Measurements from ENCODE around the gene SLC38A8. TPM values are rescaled to one million over a fixed set of nuclear protein-coding genes. Genes with fewer than 3 reads are reported as not detected.

Gene SLC38A8
- total RNA-seq, 4 donors from 2014 or later, result not detected

GRCh38 chr16:83974475-83974874 lies 68.1 kb downstream of the SLC38A8 start:
- Histone ChIP-seq H3K27me3 (peaks cover 0 to 10% of the 10 kb centered on the region in 2 donors), H3K27ac (no peak overlapping the region), H3K9me3 (peaks cover 0 to 19% (median 0%) of the 10 kb centered on the region in 4 donors), H3K4me1 (no peaks in the 10 kb centered on the region), H3K36me3 (no peaks in the 10 kb centered on the region), H3K4me3 (no peak overlapping the region)
- TF ChIP-seq, protein P1, sequence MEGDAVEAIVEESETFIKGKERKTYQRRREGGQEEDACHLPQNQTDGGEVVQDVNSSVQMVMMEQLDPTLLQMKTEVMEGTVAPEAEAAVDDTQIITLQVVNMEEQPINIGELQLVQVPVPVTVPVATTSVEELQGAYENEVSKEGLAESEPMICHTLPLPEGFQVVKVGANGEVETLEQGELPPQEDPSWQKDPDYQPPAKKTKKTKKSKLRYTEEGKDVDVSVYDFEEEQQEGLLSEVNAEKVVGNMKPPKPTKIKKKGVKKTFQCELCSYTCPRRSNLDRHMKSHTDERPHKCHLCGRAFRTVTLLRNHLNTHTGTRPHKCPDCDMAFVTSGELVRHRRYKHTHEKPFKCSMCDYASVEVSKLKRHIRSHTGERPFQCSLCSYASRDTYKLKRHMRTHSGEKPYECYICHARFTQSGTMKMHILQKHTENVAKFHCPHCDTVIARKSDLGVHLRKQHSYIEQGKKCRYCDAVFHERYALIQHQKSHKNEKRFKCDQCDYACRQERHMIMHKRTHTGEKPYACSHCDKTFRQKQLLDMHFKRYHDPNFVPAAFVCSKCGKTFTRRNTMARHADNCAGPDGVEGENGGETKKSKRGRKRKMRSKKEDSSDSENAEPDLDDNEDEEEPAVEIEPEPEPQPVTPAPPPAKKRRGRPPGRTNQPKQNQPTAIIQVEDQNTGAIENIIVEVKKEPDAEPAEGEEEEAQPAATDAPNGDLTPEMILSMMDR (IDR thresholded peaks at IDR 0.05), result no peak
- TF ChIP-seq POLR2A (IDR thresholded peaks at IDR 0.05), result no peak
- no peak for DNase-seq (ENCODE audit: low spot score in 2 of 2)
- WGBS, 2 donors, result 52 to 56% methylated on average over 7 of the region's 7 CpGs

- H3K9me3 ChIP-seq, result peaks cover 0 to 13% (median 0%) of the 10 kb centered on the region in 4 donors
- TF ChIP-seq, protein P1 (IDR thresholded peaks at IDR 0.05), result no peak
- TF ChIP-seq POLR2A (IDR thresholded peaks at IDR 0.05) (no peak), EP300 (IDR thresholded peaks at IDR 0.05) (no peak)
- no peak overlapping the region for H3K4me3 ChIP-seq
- DNase-seq (ENCODE audit: low spot score in 2 of 2), result no peak
- no peaks in the 10 kb centered on the region for H3K36me3 ChIP-seq
- 85 to 89% methylated on average over 4 to 22 of the region's 22 CpGs for WGBS, 2 donors
- H3K27ac ChIP-seq, result no peak overlapping the region
- peaks cover 0 to 6% (median 0%) of the 10 kb centered on the region in 4 donors for H3K4me1 ChIP-seq
- H3K27me3 ChIP-seq, result peaks cover 0 to 17% of the 10 kb centered on the region in 2 donors
Observed at GRCh38 chr16:83973581-83974385, 68.8 kb downstream of the SLC38A8 start.

DNA sequence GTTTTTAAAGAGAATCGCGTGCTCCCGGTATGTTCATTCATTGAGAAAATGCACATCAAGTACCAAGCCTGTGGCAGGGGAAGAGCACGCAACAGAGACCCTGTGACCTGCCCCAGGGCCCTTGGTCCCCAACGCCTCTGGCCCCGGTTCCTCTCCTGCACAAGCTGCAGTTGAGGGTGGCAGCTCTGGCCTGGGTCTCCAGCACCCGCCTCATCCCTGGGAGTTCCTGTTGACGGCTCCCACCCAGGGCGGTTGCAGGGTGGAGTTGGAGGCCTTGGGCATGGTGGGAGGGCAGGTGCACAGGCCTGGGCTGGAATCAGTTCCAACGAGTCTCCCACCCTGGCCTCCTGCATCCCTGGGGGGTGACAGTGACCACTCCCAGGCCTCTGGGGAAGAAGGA lies 69.5 kb downstream of the SLC38A8 start:
- peaks cover 0 to 6% (median 0%) of the 10 kb centered on the region in 4 donors for H3K9me3 ChIP-seq
- TF ChIP-seq EP300 (IDR thresholded peaks at IDR 0.05) (no peak), POLR2A (IDR thresholded peaks at IDR 0.05) (no peak)
- TF ChIP-seq, protein P1 (IDR thresholded peaks at IDR 0.05), result no peak
- DNase-seq (ENCODE audit: low spot score in 2 of 2), result no peak
- peaks cover 0 to 9% (median 0%) of the 10 kb centered on the region in 4 donors for H3K4me1 ChIP-seq
- no peak overlapping the region for H3K4me3 ChIP-seq
- 70 to 79% methylated on average over 10 of the region's 10 CpGs for WGBS, 2 donors
- no peaks in the 10 kb centered on the region for H3K36me3 ChIP-seq
- H3K27ac ChIP-seq, result no peak overlapping the region
- H3K27me3 ChIP-seq, result peaks cover 0 to 17% of the 10 kb centered on the region in 2 donors

DNA sequence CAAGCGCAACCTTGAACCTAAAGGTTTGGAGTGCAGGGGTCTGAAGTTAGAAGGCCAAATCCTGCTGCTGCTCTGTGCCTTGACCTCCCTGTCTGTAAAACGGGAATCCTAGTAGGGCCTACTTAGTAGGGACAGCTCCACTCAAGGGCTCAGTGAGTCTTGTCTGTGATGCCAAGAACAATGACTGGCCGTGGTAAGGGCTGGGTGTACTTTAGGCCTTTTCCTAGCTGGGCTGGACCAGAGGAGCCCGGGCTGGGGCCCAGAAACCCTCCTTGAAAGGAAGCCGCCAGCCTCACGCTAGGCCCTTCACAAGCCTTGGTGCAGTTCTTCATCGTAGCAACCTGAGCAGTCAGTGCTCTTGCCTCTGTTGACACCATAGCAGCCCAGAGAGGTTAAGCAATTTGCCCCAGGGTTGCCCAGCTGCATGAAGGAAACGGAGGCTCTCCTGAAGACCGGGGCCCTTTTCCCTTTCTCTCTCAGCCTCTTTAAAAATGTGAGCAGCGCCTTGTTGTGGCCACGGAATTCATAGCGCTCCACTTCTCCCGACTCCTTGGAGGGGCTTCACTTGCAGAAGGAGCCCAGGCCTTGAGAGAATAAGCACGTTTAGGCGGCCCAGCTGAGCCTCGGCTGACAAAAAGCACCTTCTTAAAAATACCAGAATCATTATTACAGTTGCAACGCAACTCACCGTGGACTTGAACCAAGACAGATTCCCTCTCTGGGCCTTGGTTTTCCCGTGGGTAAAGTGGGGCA lies 70.2 kb downstream of the SLC38A8 start:
- DNase-seq (ENCODE audit: low spot score in 2 of 2), result no peak
- Histone ChIP-seq H3K9me3 (no peaks in the 10 kb centered on the region), H3K36me3 (no peaks in the 10 kb centered on the region), H3K27ac (no peak overlapping the region), H3K4me1 (peaks cover 0 to 11% (median 0%) of the 10 kb centered on the region in 4 donors), H3K27me3 (peaks cover 0 to 17% of the 10 kb centered on the region in 2 donors), H3K4me3 (no peak overlapping the region)
- 79 to 83% methylated on average over 16 to 19 of the region's 19 CpGs for WGBS, 2 donors
- TF ChIP-seq EP300 (IDR thresholded peaks at IDR 0.05) (no peak), POLR2A (IDR thresholded peaks at IDR 0.05) (no peak)
- TF ChIP-seq, protein P1 (IDR thresholded peaks at IDR 0.05), result no peak
